Activated CD4-positive, alpha-beta T cell treated with anti-CD3 and anti-CD28 coated beads, Interleukin-2, amount 50 U/mL, for 1 hour (primary cell): Measurements from ENCODE around the gene CUTA.

ENCODE experiments used
- DNase-seq: peaks from one replicate; pipeline ENCODE4 v3.0.0-alpha.2; 2020

The CUTA gene

GRCh38 chr6:33417903-33418689 is at the start of gene CUTA:
TSS of gene CUTA (minus strand) at chr6:33418107. CDS start at chr6:33418000, 107 bp downstream.
- peak; percentile 98 for DNase-seq

DNA sequence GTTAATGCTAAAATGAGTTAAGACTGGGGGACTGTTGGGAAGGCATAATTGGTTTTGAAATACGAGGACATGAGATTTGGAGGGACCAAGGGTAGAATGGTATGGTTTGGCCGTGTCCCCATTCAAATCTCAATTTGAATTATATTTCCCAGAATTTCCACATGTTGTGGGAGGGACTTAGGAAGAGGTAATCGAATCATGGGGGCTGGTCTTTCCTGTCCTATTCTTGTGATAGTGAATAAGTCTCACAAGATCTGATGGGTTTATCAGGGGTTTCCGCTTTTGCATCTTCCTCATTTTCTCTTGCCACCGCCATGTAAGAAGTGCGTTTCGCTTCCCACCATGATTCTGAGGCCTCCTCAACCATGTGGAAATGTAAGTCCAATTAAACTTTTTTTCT is 49.2 kb upstream of the CUTA start:
- DNase-seq = no peak

DNA sequence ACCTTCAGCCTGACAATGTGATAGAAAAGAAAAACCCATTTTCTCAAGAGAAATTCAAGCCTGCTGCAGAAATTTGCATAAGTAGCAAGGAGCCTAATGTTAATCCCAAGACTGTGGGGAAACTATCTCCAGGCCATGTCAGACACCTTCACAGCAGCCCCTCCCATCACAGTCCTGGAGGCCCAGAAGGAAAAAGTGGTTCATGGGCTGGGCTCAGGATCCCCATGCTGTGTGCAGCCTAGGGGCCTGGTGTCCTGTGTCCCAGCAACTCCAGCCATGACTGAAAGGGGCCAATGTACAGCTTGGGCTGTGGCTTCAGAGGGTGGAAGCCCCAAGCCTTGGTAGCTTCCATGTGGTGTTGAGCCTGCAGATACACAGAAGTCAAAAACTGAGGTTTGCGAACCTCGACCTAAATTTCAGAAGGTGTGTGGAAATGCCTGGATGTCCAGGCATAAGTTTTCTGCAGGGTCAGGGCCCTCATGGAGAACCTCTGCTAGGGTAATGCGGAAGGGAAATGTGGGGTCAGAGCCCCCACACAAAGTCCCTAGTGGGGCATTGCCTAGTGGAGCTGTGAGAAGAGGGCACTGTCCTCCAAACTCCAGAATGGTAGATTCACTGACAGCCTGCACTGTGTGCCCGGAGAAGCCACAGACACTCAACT is 48.3 kb upstream of the CUTA start:
- no peak for DNase-seq

DNA sequence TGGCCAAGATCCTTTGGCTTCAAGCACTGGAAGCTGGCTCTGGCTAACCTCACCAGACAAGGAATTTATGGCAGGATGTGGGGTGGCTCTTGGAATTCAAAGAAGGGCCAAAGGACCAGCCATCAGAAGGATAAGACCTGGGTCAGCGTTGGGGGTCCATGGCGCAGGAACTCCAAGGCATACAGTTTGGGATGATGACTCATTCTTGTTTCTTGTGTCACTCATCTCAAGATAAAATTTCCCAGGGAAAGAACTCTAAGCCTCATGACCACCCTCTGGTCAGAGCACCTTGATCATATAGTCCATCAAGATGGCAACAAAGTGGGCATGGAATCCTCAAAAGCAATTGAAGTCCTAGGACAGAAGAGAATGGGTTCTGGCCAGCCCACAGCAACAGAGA is 41.3 kb upstream of the CUTA start:
- DNase-seq = no peak

GRCh38 chr6:33458676-33459075 is 40.8 kb upstream of the CUTA start:
- DNase-seq = no peak

GRCh38 chr6:33456156-33456555 is 38.2 kb upstream of the CUTA start:
- no peak for DNase-seq

GRCh38 chr6:33455051-33455450 is 37.1 kb upstream of the CUTA start:
- no peak for DNase-seq

DNA sequence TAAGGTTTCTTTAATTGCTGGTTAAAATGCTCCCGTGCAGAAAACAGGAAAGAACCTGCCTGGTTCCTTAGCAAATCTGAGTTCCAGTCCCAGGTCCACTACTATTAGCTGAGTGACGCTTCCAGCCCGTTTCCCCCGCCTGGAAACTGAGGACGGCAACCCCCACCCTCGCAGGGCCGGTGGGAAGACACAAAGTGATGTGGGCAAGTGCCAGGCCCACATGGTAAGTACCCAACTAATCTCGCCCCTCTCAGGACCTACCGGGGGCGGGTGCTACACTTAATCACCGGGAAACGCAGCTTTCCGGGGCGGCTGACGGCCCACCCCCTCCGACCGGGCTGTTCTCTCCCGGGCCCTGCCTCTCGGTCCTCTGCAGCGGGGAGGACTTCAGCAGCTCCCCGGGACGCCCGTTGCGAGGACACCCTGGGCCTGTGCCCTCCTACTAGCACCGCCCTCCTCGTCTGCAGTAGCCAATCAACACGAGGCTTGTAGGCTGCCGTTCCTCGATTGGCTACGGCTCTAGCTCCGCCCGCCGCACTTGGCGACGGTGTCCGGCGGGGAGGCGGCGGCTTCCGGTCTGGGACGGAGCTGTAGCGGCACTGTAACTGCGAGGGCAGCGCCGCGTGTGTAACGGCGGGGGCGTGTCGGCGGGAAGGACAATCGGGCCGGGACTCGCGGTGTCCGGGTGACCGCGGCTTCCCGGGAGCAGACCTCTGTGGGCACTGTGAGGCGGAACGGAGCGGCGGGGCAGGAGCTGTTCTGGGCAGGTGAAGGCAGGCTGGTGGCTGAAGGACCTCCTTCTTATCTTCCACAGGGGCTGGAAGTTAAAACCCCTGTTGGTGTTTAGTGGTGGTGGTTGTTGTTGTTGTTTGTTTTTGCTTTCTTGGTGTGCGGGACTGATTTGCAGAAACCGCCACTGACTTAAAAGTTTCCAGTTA is 36.4 kb upstream of the CUTA start, which contains the start of gene ZBTB9:
ZBTB9 (plus strand) TSS at position 568 of the 938 bp plus-strand sequence. CDS start 525 bp downstream, outside the sequence.
- peak; percentile 91 for DNase-seq

DNA sequence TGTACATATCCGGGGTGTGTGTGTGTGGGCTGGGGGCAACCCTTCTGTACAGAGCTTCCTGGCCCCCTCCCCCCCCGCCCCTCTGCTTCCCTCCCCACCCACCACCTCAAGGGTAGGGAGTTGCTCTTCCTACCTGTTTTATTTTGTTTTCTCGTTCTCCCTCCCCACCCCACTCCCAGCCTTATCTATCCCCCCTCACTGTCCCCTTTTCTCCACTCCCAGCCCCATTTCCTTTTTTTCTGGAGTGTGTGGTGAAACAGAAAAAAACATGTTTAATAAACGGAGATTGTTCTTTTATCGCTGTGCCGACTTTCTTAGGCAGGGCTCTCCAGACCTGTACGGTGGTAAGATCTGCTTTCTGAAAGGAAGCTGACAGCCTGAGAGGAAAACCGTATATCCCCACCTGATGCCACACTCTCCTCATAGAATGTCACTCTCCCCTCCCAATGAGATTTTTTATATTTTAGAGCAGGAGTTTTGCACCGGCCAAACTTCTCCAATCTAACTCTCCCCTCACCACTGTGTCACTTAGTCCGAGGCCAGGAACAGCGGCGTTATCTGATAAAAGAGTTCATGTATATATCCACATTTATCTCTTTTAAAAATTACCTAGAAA is 35.6 kb upstream of the CUTA start:
- no peak for DNase-seq

DNA sequence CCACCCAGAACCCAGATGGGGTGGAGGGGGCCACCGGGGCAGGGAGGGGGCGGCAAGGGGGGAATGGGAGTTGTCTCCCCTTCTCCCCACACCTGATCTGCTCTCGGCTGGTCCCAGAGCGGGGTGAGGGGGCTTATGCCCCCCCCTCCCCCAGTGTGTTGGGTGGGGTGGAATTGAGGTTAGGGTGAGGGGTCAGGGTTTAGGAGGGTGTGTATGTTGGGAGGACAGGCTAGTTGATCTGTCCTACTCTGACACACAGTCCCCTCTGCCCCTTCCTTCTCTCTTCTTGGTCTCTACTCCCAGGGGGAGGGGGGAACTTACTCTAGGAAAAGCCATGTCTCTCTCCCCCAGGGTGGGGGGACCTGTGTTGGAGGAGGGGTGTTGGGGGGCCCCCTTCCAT is 34.6 kb upstream of the CUTA start:
- DNase-seq = no peak

- no peak for DNase-seq
These were observed 33.7 kb upstream of the CUTA start for GRCh38 chr6:33451606-33452005.

GRCh38 chr6:33450434-33450833 is 32.5 kb upstream of the CUTA start:
- DNase-seq = no peak

DNA sequence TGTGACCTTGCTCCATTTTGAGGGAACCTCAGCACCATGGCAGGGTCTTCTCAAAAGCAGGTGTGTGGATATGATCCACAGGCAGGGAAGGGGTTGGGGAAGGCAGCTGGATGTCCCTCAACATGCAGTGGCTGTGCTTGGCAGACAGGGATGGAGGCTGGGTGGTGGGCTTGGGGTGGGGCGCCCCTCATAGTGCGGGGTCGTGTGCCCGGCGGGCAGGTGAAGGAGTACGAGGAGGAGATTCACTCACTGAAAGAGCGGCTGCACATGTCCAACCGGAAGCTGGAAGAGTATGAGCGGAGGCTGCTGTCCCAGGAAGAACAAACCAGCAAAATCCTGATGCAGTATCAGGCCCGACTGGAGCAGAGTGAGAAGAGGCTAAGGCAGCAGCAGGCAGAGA is 28.4 kb upstream of the CUTA start:
- DNase-seq = no peak

DNA sequence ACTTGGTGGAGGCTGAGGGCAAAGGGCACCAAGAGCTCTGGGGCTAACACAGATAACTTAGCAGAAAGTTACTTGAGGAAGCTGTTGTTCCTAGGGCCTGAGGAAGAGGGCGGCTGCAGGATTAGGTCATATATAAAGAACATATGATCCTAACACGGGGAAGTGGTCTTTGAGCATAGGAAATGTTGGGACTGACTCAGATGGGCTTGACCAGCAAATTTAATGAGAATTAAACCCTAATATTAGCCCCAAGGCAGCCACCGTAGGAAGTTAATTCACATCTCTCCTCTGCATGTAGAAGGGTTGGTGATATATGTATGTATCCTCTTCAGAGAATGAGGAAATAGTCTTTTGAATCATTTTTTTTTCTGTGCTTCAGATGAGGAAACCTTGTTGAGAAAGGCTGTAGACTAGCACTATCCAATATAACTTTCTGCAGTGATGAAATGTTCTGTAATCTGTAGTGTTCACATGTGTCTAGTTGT is 27.3 kb upstream of the CUTA start:
- no peak for DNase-seq

GRCh38 chr6:33443619-33444504 is 26.0 kb upstream of the CUTA start:
- DNase-seq = no peak

- DNase-seq = no peak
These were observed 25.1 kb upstream of the CUTA start for GRCh38 chr6:33443025-33443424.

GRCh38 chr6:33442283-33442682 is 24.4 kb upstream of the CUTA start:
- DNase-seq = no peak

GRCh38 chr6:33441457-33441856 is 23.6 kb upstream of the CUTA start:
- no peak for DNase-seq

GRCh38 chr6:33440649-33441309 is 22.9 kb upstream of the CUTA start:
- DNase-seq = no peak

- no peak for DNase-seq
These were observed 22.2 kb upstream of the CUTA start for GRCh38 chr6:33439956-33440648.
